Keratinocyte (primary cell): ENCODE results near the gene L3MBTL3. TPM values are rescaled to one million over a fixed set of nuclear protein-coding genes. Genes with fewer than 3 reads are reported as not detected.

Experiments
- DNase-seq: peaks from one replicate; pipeline ENCODE4 v3.0.0-alpha.2; 2011; ENCODE audit warnings: low read depth, missing footprints, low spot score
- FAIRE-seq: peaks from 2 replicates; lab custom pipeline; 2011; peaks lifted over from hg19 to GRCh38; lab: Jason Lieb, UNC
- H2AFZ ChIP-seq: 2 replicates; pipeline ENCODE4 v1.6.0; 2012; ENCODE audit warnings: low read length, control low read depth, inconsistent platforms; ENCODE audit not compliant: control insufficient read depth
- H3K27ac ChIP-seq: 2 replicates; pipeline ENCODE4 v1.5.1; 2011; ENCODE audit warnings: low read length; ENCODE audit not compliant: control insufficient read depth, insufficient read depth
- H3K27me3 ChIP-seq: 3 replicates; pipeline ENCODE4 v1.6.0; 2011; ENCODE audit warnings: low read length; ENCODE audit not compliant: control insufficient read depth, insufficient read depth; ENCODE audit errors: extremely low read depth
- H3K36me3 ChIP-seq, 2 experiments: 2 replicates in 1 of 2; 3 replicates in 1 of 2; pipeline ENCODE4 v1.5.1; 2011; ENCODE audit warnings: low read length in 2 of 2, mild to moderate bottlenecking in 1 of 2; ENCODE audit not compliant: control insufficient read depth in 2 of 2, insufficient read depth in 2 of 2; ENCODE audit errors: extremely low read depth in 1 of 2
- H3K4me1 ChIP-seq: 3 replicates; pipeline ENCODE4 v1.5.1; 2011; ENCODE audit warnings: low read length; ENCODE audit not compliant: control insufficient read depth, insufficient read depth; ENCODE audit errors: extremely low read depth
- H3K4me2 ChIP-seq: 3 replicates; pipeline ENCODE4 v1.6.0; 2011; ENCODE audit warnings: low read depth, low read length; ENCODE audit not compliant: control insufficient read depth, insufficient read depth; ENCODE audit errors: extremely low read depth
- H3K4me3 ChIP-seq, 3 experiments: fragments of 200-600 bp in 1 of 3; sonication (generic) in 1 of 3; 2 replicates in 2 of 3; 3 replicates in 1 of 3; pipeline ENCODE4 v1.5.1; 2011 to 2016; ENCODE audit warnings: low read length in 3 of 3, mild to moderate bottlenecking in 3 of 3, control low read depth in 2 of 3, inconsistent platforms in 1 of 3, low read depth in 1 of 3, mixed read lengths in 1 of 3, mixed run types in 1 of 3, moderate library complexity in 1 of 3; ENCODE audit not compliant: control insufficient read depth in 2 of 3, insufficient read depth in 2 of 3; ENCODE audit errors: extremely low read depth in 1 of 3
- H3K79me2 ChIP-seq: 2 replicates; pipeline ENCODE4 v1.6.0; 2012; ENCODE audit warnings: low read length; ENCODE audit not compliant: control insufficient read depth, insufficient read depth
- H3K9ac ChIP-seq: 3 replicates; pipeline ENCODE4 v1.6.0; 2011; ENCODE audit warnings: low read length; ENCODE audit not compliant: control insufficient read depth, insufficient read depth; ENCODE audit errors: extremely low read depth
- H3K9me1 ChIP-seq: 3 replicates; pipeline ENCODE4 v1.6.0; 2011; ENCODE audit warnings: low read length; ENCODE audit not compliant: control insufficient read depth, insufficient read depth; ENCODE audit errors: extremely low read depth
- H3K9me3 ChIP-seq: 2 replicates; pipeline ENCODE4 v1.5.1; 2012; ENCODE audit warnings: low read depth, low read length; ENCODE audit not compliant: control insufficient read depth
- H4K20me1 ChIP-seq: 3 replicates; pipeline ENCODE4 v1.6.0; 2011; ENCODE audit warnings: low read length; ENCODE audit not compliant: control insufficient read depth, insufficient read depth; ENCODE audit errors: extremely low read depth
- CTCF ChIP-seq, 3 experiments: IDR thresholded peaks in 1 of 3; conservative IDR thresholded peaks in 1 of 3; optimal IDR thresholded peaks in 1 of 3; 2 replicates in 2 of 3; 3 replicates in 1 of 3; pipeline versions ENCODE3 to v1.5.1; 2011; ENCODE audit warnings: low read length in 3 of 3, mild to moderate bottlenecking in 3 of 3, moderate library complexity in 2 of 3, control low read depth in 1 of 3, inconsistent platforms in 1 of 3; ENCODE audit not compliant: insufficient read depth in 2 of 3; ENCODE audit errors: extremely low read depth in 1 of 3
- EZH2 ChIP-seq: IDR thresholded peaks from one replicate; pipeline ENCODE4 v1.6.1; 2012; ENCODE audit warnings: inconsistent platforms, mild to moderate bottlenecking, low read length, moderate library complexity
- dilution Hi-C: fragments of 300-500 bp; cut with MboI; formaldehyde crosslinking; loops from one replicate; pipeline ENCODE4 v1.7.0; 2020; ENCODE audit warnings: low sequenced_read_pairs; ENCODE audit not compliant: extremely low pct_ligation_motif_present
- polyA plus RNA-seq, 5 experiments: library from polyadenylated mRNA; depleted of rRNA in 3 of 5; stranded (reverse) in 3 of 5; stranded (forward) in 1 of 5; unstranded in 1 of 5; fragments of >200 nt; gene quantifications; 1 replicate in 1 of 5; 2 replicates in 3 of 5; 3 replicates in 1 of 5; pipeline versions ENCODE4 v1.2.1 to v1.2.3, GENCODE V29; 2011 to 2012; ENCODE audit warnings: missing spikeins in 2 of 5, low read depth in 1 of 5, low replicate concordance in 1 of 5

L3MBTL3 gene
- polyA plus RNA-seq, 1 donor (not counting 4 experiments of a cell fraction or from before 2014, with no cell fraction given): 16.6 TPM

- H3K9ac ChIP-seq: no peak overlapping the region
- no peaks in the 10 kb centered on the region for H4K20me1 ChIP-seq
- H3K79me2 ChIP-seq: no peaks in the 10 kb centered on the region
- peaks cover 17% of the 10 kb centered on the region for H3K4me1 ChIP-seq
- H3K9me1 ChIP-seq: peaks cover 2% of the 10 kb centered on the region
- no peak overlapping the region for H3K4me3 ChIP-seq
- H3K27me3 ChIP-seq: no peaks in the 10 kb centered on the region
- no peak overlapping the region for H3K27ac ChIP-seq
- no peak for FAIRE-seq
- H3K36me3 ChIP-seq: peaks cover 3 to 6% of the 10 kb centered on the region in 2 experiments
- TF ChIP-seq CTCF (optimal IDR thresholded peaks at IDR 0.05 in 1 of 3, IDR thresholded peaks at IDR 0.05 in 1 of 3, conservative IDR thresholded peaks at IDR 0.05 in 1 of 3; ENCODE audit: extremely low read depth in 1 of 3, insufficient read depth in 2 of 3, low read length in 3 of 3): no peak
- TF ChIP-seq EZH2: no peak
- no peak overlapping the region for H2AFZ ChIP-seq
- no peak for DNase-seq
- no peak overlapping the region for H3K4me2 ChIP-seq
- dilution Hi-C loops: no loop called here
- no peaks in the 10 kb centered on the region for H3K9me3 ChIP-seq
Measured at GRCh38 chr6:130132286-130132701, 113.9 kb downstream of the L3MBTL3 start.

- H2AFZ ChIP-seq: no peak overlapping the region
Measured at GRCh38 chr6:130134582-130134981, 116.2 kb downstream of the L3MBTL3 start.

More at GRCh38 chr6:130134582-130134981, 116.2 kb downstream of the L3MBTL3 start:
- H4K20me1 ChIP-seq: no peaks in the 10 kb centered on the region
- H3K4me2 ChIP-seq: no peak overlapping the region
- H3K9ac ChIP-seq: no peak overlapping the region
- peaks cover 3 to 6% of the 10 kb centered on the region in 2 experiments for H3K36me3 ChIP-seq
- dilution Hi-C loops: no loop called here
- peaks cover 6% of the 10 kb centered on the region for H3K4me1 ChIP-seq
- H3K9me3 ChIP-seq: no peaks in the 10 kb centered on the region
- TF ChIP-seq CTCF (optimal IDR thresholded peaks at IDR 0.05 in 1 of 3, IDR thresholded peaks at IDR 0.05 in 1 of 3, conservative IDR thresholded peaks at IDR 0.05 in 1 of 3; ENCODE audit: extremely low read depth in 1 of 3, insufficient read depth in 2 of 3, low read length in 3 of 3) (no peak), EZH2 (no peak)
- H3K27ac ChIP-seq: no peak overlapping the region
- H3K4me3 ChIP-seq: no peak overlapping the region
- H3K27me3 ChIP-seq: no peaks in the 10 kb centered on the region
- H3K79me2 ChIP-seq: no peaks in the 10 kb centered on the region
- DNase-seq: no peak
- H3K9me1 ChIP-seq: no peaks in the 10 kb centered on the region
- peak; percentile 23 for FAIRE-seq
